MM.1S (cell line): Measurements from ENCODE around the gene PBX3.

Experiments
- DNase-seq: peaks from one replicate; pipeline ENCODE4 v3.0.0-alpha.2; 2015
- H2AFZ ChIP-seq: fragments of 300-600 bp; sonication (generic); 2 replicates; pipeline ENCODE4 v1.6.0; 2016; ENCODE audit warnings: antibody characterized with exemption, low read length
- H3F3A ChIP-seq: fragments of 300-600 bp; sonication (generic); 2 replicates; pipeline ENCODE4 v1.6.1; 2016; ENCODE audit warnings: mild to moderate bottlenecking, antibody characterized with exemption, low read length, moderate library complexity, mixed read lengths; ENCODE audit not compliant: insufficient read depth
- H3K27ac ChIP-seq: fragments of 300-600 bp; sonication (generic); 2 replicates; pipeline ENCODE4 v1.5.1; 2016; ENCODE audit warnings: mild to moderate bottlenecking, low read length
- H3K27me3 ChIP-seq: fragments of 300-600 bp; sonication (generic); replicated peaks from 2 replicates; pipeline ENCODE4 v1.6.0; 2016; ENCODE audit warnings: low read length; ENCODE audit not compliant: insufficient read depth
- H3K36me3 ChIP-seq: fragments of 300-600 bp; sonication (generic); replicated peaks from 2 replicates; pipeline ENCODE4 v1.6.1; 2016; ENCODE audit warnings: mild to moderate bottlenecking, low read length, mixed read lengths; ENCODE audit not compliant: insufficient read depth
- H3K4me1 ChIP-seq: fragments of 300-600 bp; sonication (generic); 2 replicates; pipeline ENCODE4 v1.6.1; 2016; ENCODE audit warnings: low read length, mixed read lengths
- H3K4me2 ChIP-seq: fragments of 300-600 bp; sonication (generic); 2 replicates; pipeline ENCODE4 v1.6.0; 2016; ENCODE audit warnings: low read depth, low read length
- H3K4me3 ChIP-seq: fragments of 300-600 bp; sonication (generic); 2 replicates; pipeline ENCODE4 v1.5.1; 2016; ENCODE audit warnings: low read length, mixed read lengths
- H3K79me2 ChIP-seq: fragments of 300-600 bp; sonication (generic); 2 replicates; pipeline ENCODE4 v1.6.1; 2016; ENCODE audit warnings: mixed run types, low read length, mixed read lengths
- H3K9ac ChIP-seq: fragments of 300-600 bp; sonication (generic); 2 replicates; pipeline ENCODE4 v1.6.1; 2016; ENCODE audit warnings: low read length, mixed read lengths
- H3K9me2 ChIP-seq: fragments of 300-600 bp; sonication (generic); replicated peaks from 2 replicates; pipeline ENCODE4 v1.6.1; 2016; ENCODE audit warnings: mild to moderate bottlenecking, low read length, mixed read lengths; ENCODE audit not compliant: insufficient read depth
- H3K9me3 ChIP-seq: fragments of 300-600 bp; sonication (generic); replicated peaks from 2 replicates; pipeline ENCODE4 v1.6.1; 2016; ENCODE audit warnings: mild to moderate bottlenecking, low read length, mixed read lengths; ENCODE audit not compliant: insufficient read depth
- H4K20me1 ChIP-seq: fragments of 300-600 bp; sonication (generic); 2 replicates; pipeline ENCODE4 v1.6.1; 2016; ENCODE audit warnings: mild to moderate bottlenecking, low read length, moderate library complexity, mixed read lengths; ENCODE audit not compliant: insufficient read depth
- EZH2 ChIP-seq: fragments of 300-600 bp; sonication (generic); optimal IDR thresholded peaks from 2 replicates; pipeline ENCODE3; 2017; ENCODE audit warnings: low read depth, mild to moderate bottlenecking, antibody characterized with exemption, low read length, mixed read lengths
- EZH2phosphoT487 ChIP-seq: fragments of 300-600 bp; sonication (generic); IDR thresholded peaks from 2 replicates; pipeline ENCODE4 v1.6.1; 2018; ENCODE audit warnings: antibody characterized with exemption, low read length
- TF ChIP-seq, protein P1 (sequence below): fragments of 300-600 bp; sonication (generic); IDR thresholded peaks from 2 replicates; pipeline ENCODE4 v1.5.1; 2016; ENCODE audit warnings: antibody characterized with exemption, low read length, mixed read lengths

PBX3 gene

GRCh38 chr9:125749951-125750626 lies 2.9 kb downstream of the PBX3 start:
- Histone ChIP-seq H3K9me2 (no peaks in the 10 kb centered on the region), H3K79me2 (0 out of 2 replicates have a peak, but pooled peaks cover 6% of the 10 kb centered on the region), H3K4me2 (no peak overlapping the region), H3F3A (no peaks in the 10 kb centered on the region), H2AFZ (no peak overlapping the region), H3K9ac (no peak overlapping the region), H3K9me3 (no peaks in the 10 kb centered on the region), H3K4me1 (peaks cover 13% of the 10 kb centered on the region), H3K36me3 (no peaks in the 10 kb centered on the region), H3K27ac (no peak overlapping the region), H4K20me1 (no peaks in the 10 kb centered on the region), H3K4me3 (no peak overlapping the region), H3K27me3 (no peaks in the 10 kb centered on the region)
- TF ChIP-seq, protein P1, sequence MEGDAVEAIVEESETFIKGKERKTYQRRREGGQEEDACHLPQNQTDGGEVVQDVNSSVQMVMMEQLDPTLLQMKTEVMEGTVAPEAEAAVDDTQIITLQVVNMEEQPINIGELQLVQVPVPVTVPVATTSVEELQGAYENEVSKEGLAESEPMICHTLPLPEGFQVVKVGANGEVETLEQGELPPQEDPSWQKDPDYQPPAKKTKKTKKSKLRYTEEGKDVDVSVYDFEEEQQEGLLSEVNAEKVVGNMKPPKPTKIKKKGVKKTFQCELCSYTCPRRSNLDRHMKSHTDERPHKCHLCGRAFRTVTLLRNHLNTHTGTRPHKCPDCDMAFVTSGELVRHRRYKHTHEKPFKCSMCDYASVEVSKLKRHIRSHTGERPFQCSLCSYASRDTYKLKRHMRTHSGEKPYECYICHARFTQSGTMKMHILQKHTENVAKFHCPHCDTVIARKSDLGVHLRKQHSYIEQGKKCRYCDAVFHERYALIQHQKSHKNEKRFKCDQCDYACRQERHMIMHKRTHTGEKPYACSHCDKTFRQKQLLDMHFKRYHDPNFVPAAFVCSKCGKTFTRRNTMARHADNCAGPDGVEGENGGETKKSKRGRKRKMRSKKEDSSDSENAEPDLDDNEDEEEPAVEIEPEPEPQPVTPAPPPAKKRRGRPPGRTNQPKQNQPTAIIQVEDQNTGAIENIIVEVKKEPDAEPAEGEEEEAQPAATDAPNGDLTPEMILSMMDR: no peak
- TF ChIP-seq EZH2: no peak
- TF ChIP-seq EZH2phosphoT487: no peak
- no peak for DNase-seq

DNA sequence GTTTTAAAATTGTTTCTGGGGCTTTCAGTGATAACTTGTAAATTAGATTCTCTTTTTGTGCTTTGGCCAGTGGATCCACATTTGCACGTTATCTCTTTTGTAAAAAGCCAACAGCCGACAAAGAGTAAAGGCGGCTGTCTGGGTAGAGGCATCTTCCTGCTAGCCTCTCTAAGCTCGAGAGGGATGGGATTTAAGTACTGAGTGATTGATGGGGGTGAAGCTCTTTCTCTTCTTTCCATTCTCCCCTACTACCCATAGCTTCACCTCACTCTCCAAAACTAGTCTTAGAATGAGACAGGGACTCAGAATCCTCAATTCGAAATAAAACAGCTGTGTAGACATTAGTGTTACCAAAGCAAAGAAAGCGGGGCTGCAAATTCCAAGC lies 3.4 kb downstream of the PBX3 start:
- Histone ChIP-seq H3K4me3 (no peak overlapping the region), H2AFZ (no peak overlapping the region), H3K4me1 (peaks cover 10% of the 10 kb centered on the region)

DNA sequence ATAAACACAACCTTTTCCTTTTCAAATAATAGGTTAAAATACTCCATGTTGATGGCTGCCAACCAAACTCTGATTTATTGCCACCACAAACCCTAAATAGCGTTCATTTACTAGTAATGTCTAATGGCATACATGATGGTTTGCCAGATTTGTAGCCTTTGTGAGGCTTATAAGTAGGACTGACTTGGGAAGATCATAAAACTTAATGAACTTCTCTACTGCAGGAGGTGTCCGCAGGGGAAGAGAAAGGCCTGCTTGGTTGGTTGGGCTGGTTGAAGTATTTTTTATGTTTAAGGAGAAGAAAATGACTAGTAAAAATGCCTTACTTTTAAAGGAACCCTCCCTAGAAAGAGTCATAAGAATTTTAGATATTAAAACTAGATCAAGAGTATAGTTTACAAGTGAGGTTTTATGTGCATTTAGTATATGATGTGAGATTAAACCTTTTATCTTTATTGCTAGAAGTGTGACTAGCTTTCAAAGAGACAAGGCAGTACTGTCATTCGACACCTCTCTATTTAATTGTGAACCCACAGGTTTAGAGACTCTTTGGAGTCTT lies 5.0 kb downstream of the PBX3 start:
- TF ChIP-seq, protein P1: no peak
- TF ChIP-seq EZH2 (no peak), EZH2phosphoT487 (no peak)
- no peak overlapping the region for H3K4me2 ChIP-seq
- no peaks in the 10 kb centered on the region for H3K9me3 ChIP-seq
- H3K4me1 ChIP-seq: peaks cover 9% of the 10 kb centered on the region
- H3K4me3 ChIP-seq: no peak overlapping the region
- H3K9me2 ChIP-seq: no peaks in the 10 kb centered on the region
- 0 out of 2 replicates have a peak, but pooled peaks cover 6% of the 10 kb centered on the region for H3K79me2 ChIP-seq
- no peaks in the 10 kb centered on the region for H3K27me3 ChIP-seq
- no peak for DNase-seq
- H3K36me3 ChIP-seq: no peaks in the 10 kb centered on the region
- H3K27ac ChIP-seq: no peak overlapping the region
- no peak overlapping the region for H3K9ac ChIP-seq
- no peaks in the 10 kb centered on the region for H4K20me1 ChIP-seq
- no peaks in the 10 kb centered on the region for H3F3A ChIP-seq
- no peak overlapping the region for H2AFZ ChIP-seq

More for the DNA sequence above, 3.4 kb downstream of the PBX3 start:
- no peak for DNase-seq
- no peaks in the 10 kb centered on the region for H3K36me3 ChIP-seq
- H3K9me3 ChIP-seq: no peaks in the 10 kb centered on the region
- 0 out of 2 replicates have a peak, but pooled peaks cover 6% of the 10 kb centered on the region for H3K79me2 ChIP-seq
- H3K27me3 ChIP-seq: no peaks in the 10 kb centered on the region
- H4K20me1 ChIP-seq: no peaks in the 10 kb centered on the region
- no peak overlapping the region for H3K27ac ChIP-seq
- no peak overlapping the region for H3K9ac ChIP-seq
- no peaks in the 10 kb centered on the region for H3K9me2 ChIP-seq
- H3F3A ChIP-seq: no peaks in the 10 kb centered on the region
- no peak overlapping the region for H3K4me2 ChIP-seq
- TF ChIP-seq EZH2 (no peak), EZH2phosphoT487 (no peak)
- TF ChIP-seq, protein P1: no peak
